HEK293 (cell line): Measurements from ENCODE around the gene PDE4B.

ENCODE experiments used
- CTCF ChIA-PET: fragments of 350-600 bp; formaldehyde crosslinking; extraction: SDS; loops from one replicate; lab custom pipeline; 2021; ENCODE audit warnings: antibody characterized with exemption; lab: Yijun Ruan, JAX
- POLR2A ChIA-PET: fragments of 300-600 bp; formaldehyde crosslinking; extraction: SDS; loops from one replicate; lab custom pipeline; 2020; ENCODE audit warnings: antibody characterized with exemption, inconsistent platforms; lab: Yijun Ruan, JAX
- H3K27ac ChIP-seq: fragments of 200-500 bp; sonication (Bioruptor generic); 2 replicates; pipeline ENCODE4 v1.5.1; 2014; ENCODE audit warnings: low read depth, low read length, control low read depth, inconsistent platforms; ENCODE audit errors: extremely low read depth
- H3K36me3 ChIP-seq, 2 experiments: fragments of 200-500 bp in 1 of 2; sonication (Bioruptor generic) in 1 of 2; 1 replicate in 1 of 2; 2 replicates in 1 of 2; pipeline ENCODE4 v1.5.1; 2014 to 2017; ENCODE audit warnings: inconsistent platforms in 2 of 2, low read length in 2 of 2; ENCODE audit not compliant: control insufficient read depth in 2 of 2, insufficient read depth in 1 of 2
- H3K4me1 ChIP-seq: fragments of 200-500 bp; sonication (Bioruptor generic); 2 replicates; pipeline ENCODE4 v1.5.1; 2014; ENCODE audit warnings: mild to moderate bottlenecking, low read length, inconsistent platforms; ENCODE audit not compliant: control insufficient read depth, insufficient read depth
- H3K4me3 ChIP-seq: 2 replicates; pipeline ENCODE4 v1.5.1; 2011; ENCODE audit warnings: low read depth, mild to moderate bottlenecking, control low read depth, low read length, moderate library complexity
- H3K9me3 ChIP-seq: fragments of 200-500 bp; sonication (Bioruptor generic); 2 replicates; pipeline ENCODE4 v1.5.1; 2014; ENCODE audit warnings: low read depth, low read length, inconsistent platforms; ENCODE audit not compliant: control insufficient read depth, insufficient read depth
- GFI1B ChIP-seq: fragments of 450-650 bp; formaldehyde crosslinking; IDR thresholded peaks from 2 replicates; pipeline ENCODE4 v1.5.1; 2016; ENCODE audit warnings: missing biosample characterization, missing genetic modification characterization
- ZBTB49 ChIP-seq: fragments of 450-650 bp; formaldehyde crosslinking; IDR thresholded peaks from 2 replicates; pipeline ENCODE4 v1.5.1; 2016; ENCODE audit warnings: missing biosample characterization, missing genetic modification characterization, low read depth
- ZFP41 ChIP-seq: fragments of 450-650 bp; formaldehyde crosslinking; IDR thresholded peaks from 2 replicates; pipeline ENCODE4 v1.5.1; 2016; ENCODE audit warnings: missing biosample characterization, missing genetic modification characterization, borderline replicate concordance
- ZNF112 ChIP-seq: fragments of 450-650 bp; formaldehyde crosslinking; IDR thresholded peaks from 2 replicates; pipeline ENCODE4 v1.5.0; 2017; ENCODE audit warnings: missing biosample characterization, missing genetic modification characterization
- ZNF174 ChIP-seq: fragments of 450-650 bp; formaldehyde crosslinking; IDR thresholded peaks from 2 replicates; pipeline ENCODE4 v1.5.0; 2017; ENCODE audit warnings: missing biosample characterization, mild to moderate bottlenecking, missing genetic modification characterization
- ZNF211 ChIP-seq: fragments of 450-650 bp; formaldehyde crosslinking; IDR thresholded peaks from 2 replicates; pipeline ENCODE4 v1.5.1; 2016; ENCODE audit warnings: low read depth, missing biosample characterization, missing genetic modification characterization
- ZNF239 ChIP-seq: fragments of 450-650 bp; formaldehyde crosslinking; IDR thresholded peaks from 2 replicates; pipeline ENCODE4 v1.5.1; 2016; ENCODE audit warnings: missing biosample characterization, missing genetic modification characterization
- ZNF292 ChIP-seq: fragments of 450-650 bp; formaldehyde crosslinking; IDR thresholded peaks from 2 replicates; pipeline ENCODE4 v1.5.1; 2016; ENCODE audit warnings: low read depth, missing biosample characterization, missing genetic modification characterization, borderline replicate concordance
- ZNF416 ChIP-seq: fragments of 450-650 bp; formaldehyde crosslinking; IDR thresholded peaks from 2 replicates; pipeline ENCODE4 v1.5.1; 2016; ENCODE audit warnings: missing biosample characterization, missing genetic modification characterization
- ZNF426 ChIP-seq: fragments of 450-650 bp; formaldehyde crosslinking; IDR thresholded peaks from 2 replicates; pipeline ENCODE4 v1.5.1; 2017; ENCODE audit warnings: missing biosample characterization, missing genetic modification characterization, mild to moderate bottlenecking, inconsistent platforms, moderate library complexity
- ZNF433 ChIP-seq: fragments of 450-650 bp; formaldehyde crosslinking; IDR thresholded peaks from 2 replicates; pipeline ENCODE4 v1.5.1; 2016; ENCODE audit warnings: missing biosample characterization, missing genetic modification characterization, low read depth
- ZNF501 ChIP-seq: fragments of 450-650 bp; formaldehyde crosslinking; IDR thresholded peaks from 2 replicates; pipeline ENCODE4 v1.5.1; 2016; ENCODE audit warnings: missing biosample characterization, missing genetic modification characterization
- ZNF510 ChIP-seq: fragments of 450-650 bp; formaldehyde crosslinking; IDR thresholded peaks from 2 replicates; pipeline ENCODE4 v1.5.1; 2018; ENCODE audit warnings: mild to moderate bottlenecking, missing genetic modification characterization, missing biosample characterization; ENCODE audit not compliant: insufficient replicate concordance
- ZNF544 ChIP-seq: fragments of 450-650 bp; formaldehyde crosslinking; IDR thresholded peaks from 2 replicates; pipeline ENCODE4 v1.5.0; 2017; ENCODE audit warnings: missing biosample characterization, missing genetic modification characterization
- ZNF660 ChIP-seq: fragments of 450-650 bp; IDR thresholded peaks from 2 replicates; pipeline ENCODE4 v1.5.1; 2018; ENCODE audit warnings: missing biosample characterization, mild to moderate bottlenecking, missing genetic modification characterization
- ZNF670 ChIP-seq: fragments of 450-650 bp; formaldehyde crosslinking; IDR thresholded peaks from 2 replicates; pipeline ENCODE4 v1.5.1; 2016; ENCODE audit warnings: missing biosample characterization, missing genetic modification characterization, low read depth
- ZNF747 ChIP-seq: fragments of 450-650 bp; formaldehyde crosslinking; IDR thresholded peaks from 2 replicates; pipeline ENCODE4 v1.5.1; 2016; ENCODE audit warnings: missing biosample characterization, missing genetic modification characterization
- ZNF830 ChIP-seq: fragments of 450-650 bp; IDR thresholded peaks from 2 replicates; pipeline ENCODE4 v1.5.0; 2018; ENCODE audit warnings: missing biosample characterization, missing genetic modification characterization, low read depth, mild to moderate bottlenecking, moderate library complexity
- TF ChIP-seq, protein P1 (sequence below): fragments of 450-650 bp; formaldehyde crosslinking; IDR thresholded peaks from 2 replicates; pipeline ENCODE4 v1.5.1; 2016; ENCODE audit warnings: missing biosample characterization, missing genetic modification characterization
- TF ChIP-seq, protein P2 (sequence below): fragments of 450-650 bp; formaldehyde crosslinking; IDR thresholded peaks from 2 replicates; pipeline ENCODE4 v1.5.1; 2016; ENCODE audit warnings: missing biosample characterization, missing genetic modification characterization
- TF ChIP-seq, protein P3 (sequence below): fragments of 450-650 bp; formaldehyde crosslinking; IDR thresholded peaks from 2 replicates; pipeline ENCODE4 v1.5.1; 2016; ENCODE audit warnings: missing biosample characterization, missing genetic modification characterization, borderline replicate concordance

The PDE4B gene

DNA sequence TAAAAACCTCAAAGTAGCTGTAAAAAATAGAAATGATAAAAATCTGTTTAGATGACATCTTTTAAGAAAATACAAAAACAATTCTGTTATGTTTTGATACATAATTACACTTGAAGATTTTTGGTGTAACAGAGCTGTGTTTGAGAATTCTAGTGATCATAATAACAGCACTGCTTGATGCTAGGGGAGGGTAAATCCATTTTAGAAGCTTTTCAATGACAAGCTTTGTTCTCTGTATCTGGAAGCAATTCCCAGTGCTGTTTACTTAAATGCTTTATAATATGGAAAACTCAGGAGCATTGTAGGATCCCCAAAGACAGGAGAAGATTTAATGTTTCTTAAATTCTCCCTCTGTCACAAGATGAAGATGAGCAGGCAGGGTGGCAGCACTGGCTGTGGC is 359.3 kb downstream of the PDE4B start (continued):
- TF ChIP-seq ZNF544 (tag by site-specific recombination) (no peak), ZNF501 (tag by site-specific recombination) (no peak), ZNF747 (tag by site-specific recombination) (no peak), GFI1B (tag by site-specific recombination) (no peak), ZNF174 (tag by site-specific recombination) (no peak)
- TF ChIP-seq, protein P1, sequence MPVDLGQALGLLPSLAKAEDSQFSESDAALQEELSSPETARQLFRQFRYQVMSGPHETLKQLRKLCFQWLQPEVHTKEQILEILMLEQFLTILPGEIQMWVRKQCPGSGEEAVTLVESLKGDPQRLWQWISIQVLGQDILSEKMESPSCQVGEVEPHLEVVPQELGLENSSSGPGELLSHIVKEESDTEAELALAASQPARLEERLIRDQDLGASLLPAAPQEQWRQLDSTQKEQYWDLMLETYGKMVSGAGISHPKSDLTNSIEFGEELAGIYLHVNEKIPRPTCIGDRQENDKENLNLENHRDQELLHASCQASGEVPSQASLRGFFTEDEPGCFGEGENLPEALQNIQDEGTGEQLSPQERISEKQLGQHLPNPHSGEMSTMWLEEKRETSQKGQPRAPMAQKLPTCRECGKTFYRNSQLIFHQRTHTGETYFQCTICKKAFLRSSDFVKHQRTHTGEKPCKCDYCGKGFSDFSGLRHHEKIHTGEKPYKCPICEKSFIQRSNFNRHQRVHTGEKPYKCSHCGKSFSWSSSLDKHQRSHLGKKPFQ (tag by site-specific recombination) = no peak

GRCh38 chr1:66154394-66154793 is 361.7 kb downstream of the PDE4B start:
- Histone ChIP-seq H3K27ac (no peak overlapping the region), H3K36me3 (no peaks in the 10 kb centered on the region), H3K9me3 (no peaks in the 10 kb centered on the region), H3K4me1 (no peaks in the 10 kb centered on the region), H3K4me3 (no peak overlapping the region)
- POLR2A ChIA-PET = no interaction called here
- CTCF ChIA-PET = interaction anchor here (1.0 kb wide), 1 partner anchor 88 kb away, joined by 4 read pairs; no protein-coding TSS in a partner anchor
- TF ChIP-seq ZNF211 (tag by site-specific recombination) (no peak), ZNF239 (tag by site-specific recombination) (no peak), ZNF112 (tag by site-specific recombination) (no peak), ZNF426 (tag by site-specific recombination) (no peak), ZNF747 (tag by site-specific recombination) (no peak), ZNF660 (tag by site-specific recombination) (no peak), ZNF830 (tag by site-specific recombination) (no peak), ZNF510 (tag by site-specific recombination) (no peak), ZFP41 (tag by site-specific recombination) (no peak), ZNF292 (no peak), ZNF416 (tag by site-specific recombination) (no peak), ZNF670 (tag by site-specific recombination) (no peak), ZNF433 (tag by site-specific recombination) (no peak), ZBTB49 (no peak)
- TF ChIP-seq, protein P2, sequence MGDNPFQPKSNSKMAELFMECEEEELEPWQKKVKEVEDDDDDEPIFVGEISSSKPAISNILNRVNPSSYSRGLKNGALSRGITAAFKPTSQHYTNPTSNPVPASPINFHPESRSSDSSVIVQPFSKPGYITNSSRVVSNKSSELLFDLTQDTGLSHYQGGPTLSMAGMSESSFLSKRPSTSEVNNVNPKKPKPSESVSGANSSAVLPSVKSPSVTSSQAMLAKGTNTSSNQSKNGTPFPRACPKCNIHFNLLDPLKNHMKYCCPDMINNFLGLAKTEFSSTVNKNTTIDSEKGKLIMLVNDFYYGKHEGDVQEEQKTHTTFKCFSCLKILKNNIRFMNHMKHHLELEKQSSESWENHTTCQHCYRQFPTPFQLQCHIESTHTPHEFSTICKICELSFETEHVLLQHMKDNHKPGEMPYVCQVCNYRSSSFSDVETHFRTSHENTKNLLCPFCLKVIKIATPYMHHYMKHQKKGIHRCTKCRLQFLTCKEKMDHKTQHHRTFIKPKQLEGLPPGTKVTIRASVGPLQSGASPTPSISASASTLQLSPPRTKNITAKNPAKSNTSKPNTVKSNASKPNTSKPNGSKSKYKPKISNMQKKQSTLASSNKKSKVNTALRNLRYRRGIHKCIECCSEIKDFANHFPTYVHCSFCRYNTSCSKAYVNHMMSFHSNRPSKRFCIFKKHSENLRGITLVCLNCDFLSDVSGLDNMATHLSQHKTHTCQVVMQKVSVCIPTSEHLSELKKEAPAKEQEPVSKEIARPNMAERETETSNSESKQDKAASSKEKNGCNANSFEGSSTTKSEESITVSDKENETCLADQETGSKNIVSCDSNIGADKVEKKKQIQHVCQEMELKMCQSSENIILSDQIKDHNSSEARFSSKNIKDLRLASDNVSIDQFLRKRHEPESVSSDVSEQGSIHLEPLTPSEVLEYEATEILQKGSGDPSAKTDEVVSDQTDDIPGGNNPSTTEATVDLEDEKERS (tag by site-specific recombination) = no peak
- TF ChIP-seq, protein P3, sequence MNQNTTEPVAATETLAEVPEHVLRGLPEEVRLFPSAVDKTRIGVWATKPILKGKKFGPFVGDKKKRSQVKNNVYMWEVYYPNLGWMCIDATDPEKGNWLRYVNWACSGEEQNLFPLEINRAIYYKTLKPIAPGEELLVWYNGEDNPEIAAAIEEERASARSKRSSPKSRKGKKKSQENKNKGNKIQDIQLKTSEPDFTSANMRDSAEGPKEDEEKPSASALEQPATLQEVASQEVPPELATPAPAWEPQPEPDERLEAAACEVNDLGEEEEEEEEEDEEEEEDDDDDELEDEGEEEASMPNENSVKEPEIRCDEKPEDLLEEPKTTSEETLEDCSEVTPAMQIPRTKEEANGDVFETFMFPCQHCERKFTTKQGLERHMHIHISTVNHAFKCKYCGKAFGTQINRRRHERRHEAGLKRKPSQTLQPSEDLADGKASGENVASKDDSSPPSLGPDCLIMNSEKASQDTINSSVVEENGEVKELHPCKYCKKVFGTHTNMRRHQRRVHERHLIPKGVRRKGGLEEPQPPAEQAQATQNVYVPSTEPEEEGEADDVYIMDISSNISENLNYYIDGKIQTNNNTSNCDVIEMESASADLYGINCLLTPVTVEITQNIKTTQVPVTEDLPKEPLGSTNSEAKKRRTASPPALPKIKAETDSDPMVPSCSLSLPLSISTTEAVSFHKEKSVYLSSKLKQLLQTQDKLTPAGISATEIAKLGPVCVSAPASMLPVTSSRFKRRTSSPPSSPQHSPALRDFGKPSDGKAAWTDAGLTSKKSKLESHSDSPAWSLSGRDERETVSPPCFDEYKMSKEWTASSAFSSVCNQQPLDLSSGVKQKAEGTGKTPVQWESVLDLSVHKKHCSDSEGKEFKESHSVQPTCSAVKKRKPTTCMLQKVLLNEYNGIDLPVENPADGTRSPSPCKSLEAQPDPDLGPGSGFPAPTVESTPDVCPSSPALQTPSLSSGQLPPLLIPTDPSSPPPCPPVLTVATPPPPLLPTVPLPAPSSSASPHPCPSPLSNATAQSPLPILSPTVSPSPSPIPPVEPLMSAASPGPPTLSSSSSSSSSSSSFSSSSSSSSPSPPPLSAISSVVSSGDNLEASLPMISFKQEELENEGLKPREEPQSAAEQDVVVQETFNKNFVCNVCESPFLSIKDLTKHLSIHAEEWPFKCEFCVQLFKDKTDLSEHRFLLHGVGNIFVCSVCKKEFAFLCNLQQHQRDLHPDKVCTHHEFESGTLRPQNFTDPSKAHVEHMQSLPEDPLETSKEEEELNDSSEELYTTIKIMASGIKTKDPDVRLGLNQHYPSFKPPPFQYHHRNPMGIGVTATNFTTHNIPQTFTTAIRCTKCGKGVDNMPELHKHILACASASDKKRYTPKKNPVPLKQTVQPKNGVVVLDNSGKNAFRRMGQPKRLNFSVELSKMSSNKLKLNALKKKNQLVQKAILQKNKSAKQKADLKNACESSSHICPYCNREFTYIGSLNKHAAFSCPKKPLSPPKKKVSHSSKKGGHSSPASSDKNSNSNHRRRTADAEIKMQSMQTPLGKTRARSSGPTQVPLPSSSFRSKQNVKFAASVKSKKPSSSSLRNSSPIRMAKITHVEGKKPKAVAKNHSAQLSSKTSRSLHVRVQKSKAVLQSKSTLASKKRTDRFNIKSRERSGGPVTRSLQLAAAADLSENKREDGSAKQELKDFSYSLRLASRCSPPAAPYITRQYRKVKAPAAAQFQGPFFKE (tag by site-specific recombination) = no peak
